Measurements from ENCODE around the gene RAB21.

RAB21 gene

DNA sequence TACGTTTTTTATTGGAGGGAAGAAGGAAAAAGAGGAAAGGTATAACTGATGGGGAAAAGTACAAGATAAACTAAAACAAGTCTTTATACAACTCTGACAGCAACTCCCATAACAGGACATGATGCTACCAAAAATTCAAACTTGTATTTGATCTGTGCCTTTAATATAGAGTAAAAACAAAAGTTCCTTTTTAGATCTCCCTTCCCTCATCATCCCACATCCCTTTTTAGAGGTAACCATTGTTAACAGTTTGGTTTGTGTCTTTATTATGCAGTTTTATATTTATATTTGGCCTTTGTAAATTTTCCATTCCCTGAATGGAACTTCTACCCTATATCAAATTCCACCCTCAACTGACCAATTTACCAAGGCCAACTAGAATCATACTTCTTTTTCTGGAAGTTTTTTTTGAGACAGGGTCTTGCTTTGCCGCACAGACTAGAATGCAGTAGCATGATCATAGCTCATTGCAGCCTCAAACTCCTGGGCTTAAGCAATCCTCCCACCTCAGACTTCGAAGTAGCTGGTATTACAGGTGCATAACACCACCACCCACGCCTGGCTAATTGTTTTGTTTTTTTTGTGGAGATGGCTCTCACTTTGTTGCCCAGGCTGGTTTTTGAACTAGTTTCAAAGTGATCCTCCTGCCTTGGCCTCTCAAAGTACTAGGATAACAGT lies 36.9 kb downstream of the RAB21 start:
- H3K9me3 Mint-ChIP-seq, result no peaks in the 10 kb centered on the region
- no peak overlapping the region for H3K27ac Mint-ChIP-seq
- no peaks in the 10 kb centered on the region for H3K4me1 Mint-ChIP-seq
- TF ChIP-seq, protein P1, sequence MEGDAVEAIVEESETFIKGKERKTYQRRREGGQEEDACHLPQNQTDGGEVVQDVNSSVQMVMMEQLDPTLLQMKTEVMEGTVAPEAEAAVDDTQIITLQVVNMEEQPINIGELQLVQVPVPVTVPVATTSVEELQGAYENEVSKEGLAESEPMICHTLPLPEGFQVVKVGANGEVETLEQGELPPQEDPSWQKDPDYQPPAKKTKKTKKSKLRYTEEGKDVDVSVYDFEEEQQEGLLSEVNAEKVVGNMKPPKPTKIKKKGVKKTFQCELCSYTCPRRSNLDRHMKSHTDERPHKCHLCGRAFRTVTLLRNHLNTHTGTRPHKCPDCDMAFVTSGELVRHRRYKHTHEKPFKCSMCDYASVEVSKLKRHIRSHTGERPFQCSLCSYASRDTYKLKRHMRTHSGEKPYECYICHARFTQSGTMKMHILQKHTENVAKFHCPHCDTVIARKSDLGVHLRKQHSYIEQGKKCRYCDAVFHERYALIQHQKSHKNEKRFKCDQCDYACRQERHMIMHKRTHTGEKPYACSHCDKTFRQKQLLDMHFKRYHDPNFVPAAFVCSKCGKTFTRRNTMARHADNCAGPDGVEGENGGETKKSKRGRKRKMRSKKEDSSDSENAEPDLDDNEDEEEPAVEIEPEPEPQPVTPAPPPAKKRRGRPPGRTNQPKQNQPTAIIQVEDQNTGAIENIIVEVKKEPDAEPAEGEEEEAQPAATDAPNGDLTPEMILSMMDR (IDR thresholded peaks at IDR 0.05; ENCODE audit: unreplicated experiment in 3 of 3), result no peak
- H3K27me3 Mint-ChIP-seq (ENCODE audit: low read depth), result no peaks in the 10 kb centered on the region
- H3K36me3 Mint-ChIP-seq (ENCODE audit: low read depth), result peaks cover 13% of the 10 kb centered on the region
- H3K4me3 Mint-ChIP-seq, result no peak overlapping the region

DNA sequence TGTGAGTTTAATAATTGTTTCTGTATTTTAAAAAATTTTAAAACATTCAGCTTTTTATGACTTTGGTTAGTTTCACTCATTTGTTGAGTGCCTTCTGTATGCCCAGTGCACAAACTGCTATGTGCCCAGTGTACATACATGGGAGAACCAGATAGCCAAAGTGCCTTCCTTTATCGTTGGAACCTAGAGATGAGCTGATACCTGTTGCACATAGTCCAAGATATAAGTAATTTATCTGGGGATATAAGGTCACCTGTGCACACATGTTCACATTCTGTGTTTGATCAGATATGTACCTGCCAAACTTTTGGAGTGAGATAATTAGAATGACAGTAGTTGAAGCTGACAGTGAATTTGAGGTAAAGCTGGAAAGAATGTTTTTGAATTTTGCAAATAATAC lies 37.9 kb downstream of the RAB21 start:
- Mint-ChIP-seq H3K27me3 (ENCODE audit: low read depth) (no peaks in the 10 kb centered on the region), H3K27ac (no peak overlapping the region), H3K4me3 (no peak overlapping the region), H3K9me3 (no peaks in the 10 kb centered on the region), H3K4me1 (no peaks in the 10 kb centered on the region), H3K36me3 (ENCODE audit: low read depth) (peaks cover 6% of the 10 kb centered on the region)
- TF ChIP-seq, protein P1 (IDR thresholded peaks at IDR 0.05; ENCODE audit: unreplicated experiment in 3 of 3), result no peak

DNA sequence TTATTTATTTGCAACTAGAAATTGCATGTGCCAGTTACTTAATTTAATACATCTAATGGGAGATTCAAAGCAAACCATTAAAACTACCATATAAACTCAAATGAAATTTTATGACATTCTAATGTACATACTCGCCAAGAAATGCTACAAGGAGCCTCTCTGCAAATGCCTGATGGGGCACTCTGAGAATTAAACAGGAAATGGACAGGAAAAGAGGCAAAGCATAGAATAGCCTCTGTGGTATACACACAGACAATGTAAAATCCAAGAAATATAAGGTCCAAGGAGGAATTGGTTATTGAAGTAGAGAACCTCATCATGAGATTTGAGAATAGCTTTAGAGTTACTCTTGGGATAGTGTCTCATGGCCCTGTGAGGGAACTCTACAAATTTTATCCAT lies 41.2 kb downstream of the RAB21 start:
- H3K4me1 Mint-ChIP-seq, result no peaks in the 10 kb centered on the region
- H3K9me3 Mint-ChIP-seq, result no peaks in the 10 kb centered on the region
- H3K27me3 Mint-ChIP-seq (ENCODE audit: low read depth), result no peaks in the 10 kb centered on the region
- no peaks in the 10 kb centered on the region for H3K36me3 Mint-ChIP-seq (ENCODE audit: low read depth)
- H3K27ac Mint-ChIP-seq, result no peak overlapping the region
- no peak overlapping the region for H3K4me3 Mint-ChIP-seq
- TF ChIP-seq, protein P1 (IDR thresholded peaks at IDR 0.05; ENCODE audit: unreplicated experiment in 3 of 3), result no peak

DNA sequence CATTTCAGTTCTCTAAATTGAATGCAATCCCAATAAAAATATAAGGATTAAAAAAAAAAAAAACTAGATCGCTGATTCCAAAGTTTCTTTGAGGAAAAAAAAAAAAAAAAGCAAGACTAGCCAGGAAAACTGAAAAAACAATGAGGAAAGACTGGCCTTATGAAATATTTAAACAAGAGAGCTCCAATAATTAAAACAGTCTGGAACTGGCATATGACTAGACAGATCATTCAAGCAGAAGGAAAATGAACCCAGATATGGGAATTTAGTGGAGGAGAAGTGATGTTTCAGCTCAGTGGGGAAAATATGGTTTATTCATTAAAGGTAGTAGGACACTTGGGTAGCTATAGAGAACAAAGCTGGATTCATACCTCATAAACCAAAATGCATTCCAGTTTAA lies 42.9 kb downstream of the RAB21 start:
- Mint-ChIP-seq H3K27ac (no peak overlapping the region), H3K4me1 (no peaks in the 10 kb centered on the region), H3K4me3 (no peak overlapping the region), H3K27me3 (ENCODE audit: low read depth) (no peaks in the 10 kb centered on the region), H3K9me3 (no peaks in the 10 kb centered on the region), H3K36me3 (ENCODE audit: low read depth) (no peaks in the 10 kb centered on the region)
- TF ChIP-seq, protein P1 (IDR thresholded peaks at IDR 0.05; ENCODE audit: unreplicated experiment in 3 of 3), result no peak

DNA sequence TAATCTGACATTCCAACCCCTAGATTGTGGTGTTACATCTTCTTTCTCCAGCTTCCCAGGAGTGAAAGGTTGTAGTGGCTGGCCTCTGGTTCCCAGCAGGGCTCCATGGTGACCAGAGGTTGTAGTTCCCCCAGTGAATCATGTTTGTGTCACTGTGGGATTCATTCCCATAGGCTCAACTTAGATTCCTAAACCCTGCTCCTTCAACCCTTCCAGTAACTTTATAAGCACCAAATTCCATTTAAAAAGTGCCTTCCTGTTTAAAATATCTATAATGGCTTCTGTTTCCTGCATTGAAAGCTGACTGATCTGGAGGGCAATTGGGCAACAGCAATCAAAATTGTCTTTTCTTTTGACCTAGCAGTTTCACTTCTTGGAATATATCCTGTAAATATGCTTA lies 44.4 kb downstream of the RAB21 start:
- TF ChIP-seq, protein P1 (IDR thresholded peaks at IDR 0.05; ENCODE audit: unreplicated experiment in 3 of 3), result no peak
- Mint-ChIP-seq H3K4me3 (no peak overlapping the region), H3K27me3 (ENCODE audit: low read depth) (peaks cover 4% of the 10 kb centered on the region), H3K27ac (no peak overlapping the region), H3K36me3 (ENCODE audit: low read depth) (no peaks in the 10 kb centered on the region), H3K9me3 (no peaks in the 10 kb centered on the region), H3K4me1 (no peaks in the 10 kb centered on the region)

DNA sequence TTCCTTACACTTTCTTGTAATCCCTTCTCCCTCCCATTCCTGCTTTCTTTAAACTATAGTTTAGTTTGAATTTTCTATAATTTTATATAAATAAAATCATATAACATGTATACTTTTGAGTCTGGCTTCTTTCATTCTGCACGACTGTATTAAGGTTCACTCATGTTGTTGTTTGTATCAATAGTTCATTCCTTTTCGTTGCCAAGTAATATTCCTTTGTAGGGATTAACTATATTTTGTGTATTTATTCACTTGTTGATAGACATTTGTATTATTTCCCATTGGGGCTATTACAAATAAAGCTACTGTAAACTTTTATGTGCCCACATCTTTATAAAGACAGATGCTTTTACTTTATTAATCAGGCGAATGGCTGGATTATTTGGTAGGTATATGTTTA lies 45.5 kb downstream of the RAB21 start:
- Mint-ChIP-seq H3K36me3 (ENCODE audit: low read depth) (no peaks in the 10 kb centered on the region), H3K9me3 (no peaks in the 10 kb centered on the region), H3K4me3 (no peak overlapping the region), H3K4me1 (no peaks in the 10 kb centered on the region), H3K27me3 (ENCODE audit: low read depth) (peaks cover 7% of the 10 kb centered on the region), H3K27ac (no peak overlapping the region)
- TF ChIP-seq, protein P1 (IDR thresholded peaks at IDR 0.05; ENCODE audit: unreplicated experiment in 3 of 3), result no peak
